ENCODE data around the gene LYSMD2.

DNA sequence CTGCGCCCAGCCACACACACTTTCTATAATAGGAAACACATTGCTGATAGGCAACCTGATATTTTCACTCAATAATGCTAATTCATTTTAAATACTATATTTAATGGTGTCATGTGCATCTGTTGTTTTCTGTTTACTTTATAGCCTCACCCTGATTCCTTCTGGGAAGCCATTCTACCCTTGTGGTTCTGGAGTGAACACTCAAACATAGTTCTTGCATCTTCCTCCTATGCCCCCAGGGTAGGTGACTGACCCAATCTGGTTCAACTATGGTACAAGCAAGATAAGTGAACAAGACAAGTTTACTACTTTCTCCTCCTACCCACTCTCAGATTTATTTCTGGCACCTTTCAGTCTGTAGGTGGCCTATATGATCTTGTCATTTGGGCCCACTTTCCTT lies 60.4 kb downstream of the LYSMD2 start:
- TF ChIP-seq CTCF (conservative IDR thresholded peaks at IDR 0.05 in 1 of 2, IDR thresholded peaks at IDR 0.05 in 1 of 2; ENCODE audit: extremely low read depth in 1 of 2, insufficient read depth in 1 of 2, low read depth in 1 of 2, low read length in 2 of 2) (no peak), EZH2 (IDR thresholded peaks at IDR 0.05; ENCODE audit: borderline replicate concordance, low read length) (no peak)

All from mammary epithelial cell (primary cell).